GM18498 (cell line): ENCODE measurements around the gene CNTNAP2.
"Not testable (repeated sequence)": the region's sequence is repeated elsewhere in the genome, so short reads cannot be mapped to it uniquely, and the experiment has no call there.

ENCODE experiments used
- ATAC-seq: cut with Tn5 transposase; IDR thresholded peaks from one replicate; pipeline ENCODE4 v1.9.1; 2021; ENCODE audit warnings: mild to moderate bottlenecking, moderate library complexity; ENCODE audit not compliant: unreplicated experiment

CNTNAP2 gene

DNA sequence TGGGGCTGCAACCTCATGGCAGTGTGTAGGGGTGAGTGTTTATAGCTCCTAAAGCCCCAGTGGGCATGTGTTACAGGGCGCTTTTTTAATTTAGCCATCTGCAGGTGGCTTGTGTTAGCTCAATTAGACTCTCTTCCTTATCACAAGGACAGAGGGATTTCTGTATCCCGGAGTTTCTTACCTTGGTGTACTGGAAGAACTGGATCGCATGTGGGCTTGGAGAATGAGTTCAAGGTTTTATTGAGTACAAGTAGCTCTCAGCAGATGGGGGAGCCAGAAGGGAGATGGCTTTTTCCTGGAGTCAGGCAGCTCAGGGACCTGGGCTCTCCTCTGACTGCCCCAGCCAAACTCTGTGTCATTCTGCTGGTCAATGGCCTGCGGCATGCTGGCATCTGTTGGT, 2320.4 kb downstream of the CNTNAP2 start:
- ATAC-seq, result no peak

GRCh38 chr7:148442141-148442655, 2325.6 kb downstream of the CNTNAP2 start:
- no peak for ATAC-seq

GRCh38 chr7:148442933-148443332, 2326.3 kb downstream of the CNTNAP2 start:
- ATAC-seq, result no peak

DNA sequence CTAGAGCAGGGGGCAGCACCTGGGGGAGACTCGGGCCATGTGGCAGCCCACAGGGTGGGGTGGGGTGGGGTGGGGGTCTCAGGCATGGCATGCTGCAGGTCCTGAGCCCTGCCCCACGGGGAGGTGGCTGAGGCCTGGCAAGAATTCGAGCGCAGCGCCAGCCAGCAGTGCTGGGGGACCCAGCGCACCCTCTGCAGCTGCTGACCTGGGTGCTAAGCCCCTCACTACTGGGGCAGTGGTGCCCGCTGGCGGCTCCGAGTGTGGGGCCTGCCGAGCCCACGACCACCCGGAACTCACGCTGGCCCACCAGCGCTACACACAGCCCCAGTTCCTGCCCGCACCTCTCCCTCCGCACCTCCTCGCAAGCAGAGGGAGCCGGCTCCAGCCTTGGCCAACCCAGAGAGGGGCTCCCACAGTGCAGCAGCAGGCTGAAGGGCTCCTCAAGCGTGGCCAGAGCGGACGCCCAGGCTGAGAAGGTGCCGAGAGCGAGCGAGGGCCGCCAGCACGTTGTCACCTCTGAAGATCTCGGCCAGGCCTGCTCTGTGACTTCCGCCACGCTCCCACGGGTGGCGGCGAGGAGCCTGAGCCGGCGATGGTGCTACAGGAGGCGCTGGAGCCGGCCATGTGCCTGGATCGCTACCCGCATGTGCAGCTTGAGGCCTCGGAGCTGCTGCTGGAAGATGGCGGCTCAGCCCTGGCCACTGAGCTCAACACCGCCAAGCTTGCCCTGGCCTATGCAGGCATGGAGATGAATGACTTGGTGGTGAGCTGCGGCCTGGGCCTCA, 2328.9 kb downstream of the CNTNAP2 start:
- no peak for ATAC-seq

GRCh38 chr7:148447221-148447849, 2330.7 kb downstream of the CNTNAP2 start:
- ATAC-seq, result peak; percentile 87

DNA sequence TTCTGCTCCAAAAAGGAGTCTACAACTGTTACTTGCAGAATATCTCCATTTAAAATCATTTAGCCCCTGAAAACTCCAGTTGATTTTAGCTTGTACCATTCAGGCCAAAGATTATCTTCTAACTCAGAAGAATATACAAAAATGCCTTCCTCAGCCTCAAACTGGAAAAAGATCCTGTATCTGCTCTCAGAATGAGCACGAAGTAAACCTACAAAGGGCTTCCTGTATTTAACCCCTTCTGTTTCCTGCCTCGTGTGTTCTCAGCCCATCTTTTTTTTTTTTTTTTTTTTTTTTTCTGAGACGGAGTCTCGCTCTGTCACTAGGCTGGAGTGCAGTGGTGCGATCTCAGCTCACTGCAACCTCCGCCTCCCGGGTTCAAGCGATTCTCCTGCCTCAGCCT, 2334.9 kb downstream of the CNTNAP2 start:
- ATAC-seq, result not testable (repeated sequence)

- no peak for ATAC-seq
Measured at GRCh38 chr7:148456351-148456750, 2339.8 kb downstream of the CNTNAP2 start.

GRCh38 chr7:148457310-148457921, 2340.8 kb downstream of the CNTNAP2 start:
- no peak for ATAC-seq

- no peak for ATAC-seq
Measured at GRCh38 chr7:148458263-148458662, 2341.7 kb downstream of the CNTNAP2 start.

DNA sequence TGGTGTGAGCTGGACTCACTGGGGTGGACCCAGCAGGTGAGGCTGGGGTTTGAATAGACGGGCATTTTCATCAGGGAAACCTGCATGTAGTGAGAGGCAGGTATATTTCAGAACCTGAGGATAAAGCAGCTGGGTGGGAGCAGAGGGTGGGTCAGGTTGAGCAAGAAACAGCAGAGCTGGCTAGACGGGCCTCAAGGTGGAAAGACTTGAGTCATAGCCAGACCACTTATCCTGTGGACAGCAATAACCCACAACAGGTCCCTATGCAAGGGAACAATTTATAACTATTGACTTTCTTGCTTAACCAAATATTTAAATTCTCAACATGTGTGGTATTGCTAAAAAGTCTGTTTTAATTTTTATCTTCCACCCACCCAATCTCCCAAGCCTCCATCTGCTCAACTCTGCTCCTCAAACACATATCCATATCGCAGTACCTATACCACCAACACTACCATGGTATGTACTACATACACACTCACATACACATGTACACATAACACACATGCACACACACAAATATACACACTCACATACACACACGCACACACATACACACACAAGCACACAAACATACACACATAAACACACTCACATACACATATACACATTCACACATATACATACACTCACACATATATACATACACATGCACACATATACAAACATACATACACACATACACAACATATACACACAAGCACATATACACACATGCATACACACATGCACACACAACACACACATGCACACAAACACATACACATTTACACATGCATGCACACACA, 2345.0 kb downstream of the CNTNAP2 start:
- ATAC-seq, result no peak

- not testable (repeated sequence) for ATAC-seq
Measured at GRCh38 chr7:148462774-148463173, 2346.2 kb downstream of the CNTNAP2 start.

DNA sequence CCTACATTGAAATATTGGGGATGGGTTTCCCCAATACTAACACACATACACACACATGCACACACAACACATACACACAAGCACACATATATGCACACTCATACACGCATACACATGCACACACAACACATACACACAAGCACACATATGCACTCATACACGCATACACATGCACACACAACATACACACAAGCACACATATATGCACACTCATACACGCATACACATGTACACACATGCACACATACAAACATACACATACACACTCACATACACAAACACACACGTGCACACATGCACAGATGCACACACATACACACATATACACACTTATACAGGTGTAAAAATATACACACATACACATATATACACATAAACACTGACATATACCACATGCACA, 2346.6 kb downstream of the CNTNAP2 start:
- no peak for ATAC-seq

DNA sequence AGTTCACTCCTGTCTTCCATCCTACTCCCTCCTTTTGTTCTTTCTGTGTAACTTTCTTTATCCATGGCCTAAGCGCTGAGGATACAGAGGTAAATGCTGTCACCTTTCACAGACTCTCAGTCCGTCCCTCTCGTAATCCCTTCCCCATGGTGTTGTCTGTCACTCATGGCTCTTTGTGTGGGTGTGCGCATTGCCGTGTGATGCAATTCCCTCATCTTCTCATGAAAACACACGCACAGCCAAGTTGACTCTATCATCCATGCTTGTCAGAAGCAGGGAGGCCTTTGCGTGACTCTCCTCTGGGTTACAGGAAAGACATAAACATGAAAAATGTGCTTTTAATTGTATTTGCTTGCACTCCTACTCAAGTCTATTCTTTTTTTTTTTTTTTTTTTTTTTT, 2348.3 kb downstream of the CNTNAP2 start:
- ATAC-seq, result no peak

- not testable (repeated sequence) for ATAC-seq
Measured at GRCh38 chr7:148465441-148465840, 2348.8 kb downstream of the CNTNAP2 start.

DNA sequence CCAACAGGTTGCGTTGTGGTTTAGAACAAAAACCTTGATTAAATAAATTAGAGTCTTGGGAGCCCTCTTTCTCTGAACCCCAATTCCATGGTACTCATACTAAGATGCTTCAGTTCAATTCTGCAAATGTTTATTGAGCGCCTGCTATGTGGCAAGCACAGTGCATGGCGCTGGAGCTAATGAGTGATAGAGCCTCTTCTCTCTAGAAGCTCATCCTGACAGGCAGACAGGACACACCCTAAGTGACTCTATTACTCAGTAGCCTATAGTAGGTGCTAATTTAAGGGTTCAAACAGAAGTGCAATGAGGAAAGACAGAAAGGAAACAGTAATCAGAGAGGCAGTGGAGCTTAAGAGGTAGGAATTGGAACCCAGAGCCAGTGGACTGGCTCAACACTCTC, 2349.5 kb downstream of the CNTNAP2 start:
- no peak for ATAC-seq

DNA sequence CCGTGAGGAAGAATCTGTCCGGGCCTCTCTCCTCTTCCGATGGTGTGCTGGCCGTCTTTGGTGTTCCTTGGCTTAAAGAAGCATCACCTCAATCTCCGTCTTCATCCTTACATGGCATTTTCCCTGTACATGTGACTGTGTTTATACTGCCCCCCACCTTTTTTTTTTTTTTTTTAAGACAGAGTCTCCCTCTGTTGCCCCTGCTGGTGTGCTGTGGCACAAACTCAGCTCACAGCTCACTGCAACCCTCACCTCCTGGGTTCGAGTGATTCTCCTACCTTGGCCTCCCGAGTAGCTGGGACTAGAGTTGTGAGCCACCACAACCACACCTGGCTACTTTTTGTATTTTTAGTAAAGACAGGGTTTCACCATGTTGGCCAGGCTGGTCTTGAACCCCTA, 2352.1 kb downstream of the CNTNAP2 start:
- ATAC-seq, result no peak
